ENCODE results near the gene ROCK2. TPM values are rescaled to one million over a fixed set of nuclear protein-coding genes. Genes with fewer than 3 reads are reported as not detected.

The ROCK2 gene
- total and polyA plus RNA-seq, 2 donors (not counting 1 experiment from before 2014, with no cell fraction given), result 2.3 to 30.2 TPM

- H3K27ac ChIP-seq (ENCODE audit: low read length in 2 of 2), result no peak overlapping the region
- no peak for ATAC-seq (ENCODE audit: low read depth)
- peaks cover 0 to 6% (median 0%) of the 10 kb centered on the region in 3 donors for H3K9me3 ChIP-seq (ENCODE audit: control extremely low read depth in 1 of 3, control insufficient read depth in 2 of 3, insufficient read depth in 1 of 3, low read length in 2 of 3)
- no peaks in the 10 kb centered on the region for H3K27me3 ChIP-seq (replicated peaks in 1 of 4; ENCODE audit: control extremely low read depth in 1 of 4, control insufficient read depth in 3 of 4, insufficient read depth in 4 of 4, low read length in 3 of 4)
- H3K9ac ChIP-seq (ENCODE audit: low read length), result no peak overlapping the region
- no peak overlapping the region for H3K27ac Mint-ChIP-seq
- peaks cover 5% of the 10 kb centered on the region for H3K4me1 Mint-ChIP-seq
- H3K27me3 Mint-ChIP-seq, result peaks cover 21% of the 10 kb centered on the region
- intact Hi-C loops (cut with micrococcal nuclease), result no loop called here
- TF ChIP-seq, protein P1, sequence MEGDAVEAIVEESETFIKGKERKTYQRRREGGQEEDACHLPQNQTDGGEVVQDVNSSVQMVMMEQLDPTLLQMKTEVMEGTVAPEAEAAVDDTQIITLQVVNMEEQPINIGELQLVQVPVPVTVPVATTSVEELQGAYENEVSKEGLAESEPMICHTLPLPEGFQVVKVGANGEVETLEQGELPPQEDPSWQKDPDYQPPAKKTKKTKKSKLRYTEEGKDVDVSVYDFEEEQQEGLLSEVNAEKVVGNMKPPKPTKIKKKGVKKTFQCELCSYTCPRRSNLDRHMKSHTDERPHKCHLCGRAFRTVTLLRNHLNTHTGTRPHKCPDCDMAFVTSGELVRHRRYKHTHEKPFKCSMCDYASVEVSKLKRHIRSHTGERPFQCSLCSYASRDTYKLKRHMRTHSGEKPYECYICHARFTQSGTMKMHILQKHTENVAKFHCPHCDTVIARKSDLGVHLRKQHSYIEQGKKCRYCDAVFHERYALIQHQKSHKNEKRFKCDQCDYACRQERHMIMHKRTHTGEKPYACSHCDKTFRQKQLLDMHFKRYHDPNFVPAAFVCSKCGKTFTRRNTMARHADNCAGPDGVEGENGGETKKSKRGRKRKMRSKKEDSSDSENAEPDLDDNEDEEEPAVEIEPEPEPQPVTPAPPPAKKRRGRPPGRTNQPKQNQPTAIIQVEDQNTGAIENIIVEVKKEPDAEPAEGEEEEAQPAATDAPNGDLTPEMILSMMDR (IDR thresholded peaks at IDR 0.05), result no peak
- TF ChIP-seq EZH2 (IDR thresholded peaks at IDR 0.05; ENCODE audit: borderline replicate concordance, insufficient read depth, low read depth, low read length, poor library complexity, severe bottlenecking), result no peak
- no peaks in the 10 kb centered on the region for H3K36me3 ChIP-seq (replicated peaks in 1 of 2; ENCODE audit: control extremely low read depth in 1 of 2, control insufficient read depth in 1 of 2, extremely low read depth in 1 of 2, insufficient read depth in 2 of 2, low read length in 1 of 2)
- no peak for DNase-seq
- peaks cover 0 to 4% of the 10 kb centered on the region in 2 donors for H3K4me1 ChIP-seq (ENCODE audit: control insufficient read depth in 2 of 2, insufficient read depth in 2 of 2, low read length in 2 of 2)
- no peak overlapping the region for H3K4me2 ChIP-seq (replicated peaks; ENCODE audit: low read depth, low read length, poor library complexity, severe bottlenecking)
- CTCF ChIA-PET, result interaction anchor here (6.6 kb wide), 1 partner anchor 11 kb away, joined by 39 read pairs; a partner anchor contains a TSS
- 88% methylated on average over 3 of the region's 6 CpGs for WGBS (ENCODE audit: insufficient coverage)
- H3K79me2 ChIP-seq (ENCODE audit: control insufficient read depth, insufficient read depth, low read length), result no peaks in the 10 kb centered on the region
- H3K4me3 Mint-ChIP-seq, result no peak overlapping the region
- no peak overlapping the region for H2AFZ ChIP-seq (ENCODE audit: insufficient read depth, low read depth, low read length, poor library complexity, severe bottlenecking)
- H3K9me3 Mint-ChIP-seq (ENCODE audit: insufficient read depth), result no peaks in the 10 kb centered on the region
- POLR2A ChIA-PET, result no interaction called here
- H3K4me3 ChIP-seq (ENCODE audit: control extremely low read depth in 1 of 5, extremely low read depth in 1 of 5, insufficient read depth in 1 of 5, low read depth in 2 of 5, low read length in 4 of 5), result no peak overlapping the region
- no peaks in the 10 kb centered on the region for H4K20me1 ChIP-seq (ENCODE audit: control insufficient read depth, insufficient read depth, low read length, poor library complexity, severe bottlenecking)
Observed at GRCh38 chr2:11142987-11143386, 201.4 kb downstream of the ROCK2 start.

- H3K27me3 Mint-ChIP-seq, result peaks cover 25% of the 10 kb centered on the region
- POLR2A ChIA-PET, result interaction anchor here (0.6 to 0.7 kb wide), 2 partner anchors 54 to 604 kb away, joined by 3 to 7 read pairs; partner anchors contain the start of gene LPIN1
- 65% methylated on average over 3 of the region's 3 CpGs for WGBS (ENCODE audit: insufficient coverage)
- no peak for DNase-seq
- Histone ChIP-seq H3K4me1 (ENCODE audit: control insufficient read depth in 2 of 2, insufficient read depth in 2 of 2, low read length in 2 of 2) (peaks cover 0 to 4% of the 10 kb centered on the region in 2 donors), H3K4me3 (ENCODE audit: control extremely low read depth in 1 of 5, extremely low read depth in 1 of 5, insufficient read depth in 1 of 5, low read depth in 2 of 5, low read length in 4 of 5) (no peak overlapping the region), H3K36me3 (replicated peaks in 1 of 2; ENCODE audit: control extremely low read depth in 1 of 2, control insufficient read depth in 1 of 2, extremely low read depth in 1 of 2, insufficient read depth in 2 of 2, low read length in 1 of 2) (no peaks in the 10 kb centered on the region), H3K27me3 (replicated peaks in 1 of 4; ENCODE audit: control extremely low read depth in 1 of 4, control insufficient read depth in 3 of 4, insufficient read depth in 4 of 4, low read length in 3 of 4) (no peaks in the 10 kb centered on the region), H2AFZ (ENCODE audit: insufficient read depth, low read depth, low read length, poor library complexity, severe bottlenecking) (no peak overlapping the region), H3K4me2 (replicated peaks; ENCODE audit: low read depth, low read length, poor library complexity, severe bottlenecking) (no peak overlapping the region), H4K20me1 (ENCODE audit: control insufficient read depth, insufficient read depth, low read length, poor library complexity, severe bottlenecking) (no peaks in the 10 kb centered on the region), H3K79me2 (ENCODE audit: control insufficient read depth, insufficient read depth, low read length) (no peaks in the 10 kb centered on the region), H3K9me3 (ENCODE audit: control extremely low read depth in 1 of 3, control insufficient read depth in 2 of 3, insufficient read depth in 1 of 3, low read length in 2 of 3) (peaks cover 0 to 1% (median 0%) of the 10 kb centered on the region in 3 donors), H3K27ac (ENCODE audit: low read length in 2 of 2) (no peak overlapping the region), H3K9ac (ENCODE audit: low read length) (no peak overlapping the region)
- TF ChIP-seq, protein P1 (IDR thresholded peaks at IDR 0.05), result no peak
- no peak for TF ChIP-seq EZH2 (IDR thresholded peaks at IDR 0.05; ENCODE audit: borderline replicate concordance, insufficient read depth, low read depth, low read length, poor library complexity, severe bottlenecking)
- CTCF ChIA-PET, result interaction anchor here (6.6 kb wide), 1 partner anchor 10 kb away, joined by 39 read pairs; a partner anchor contains a TSS
- peaks cover 5% of the 10 kb centered on the region for H3K4me1 Mint-ChIP-seq
- intact Hi-C loops (cut with micrococcal nuclease), result no loop called here
- no peak overlapping the region for H3K27ac Mint-ChIP-seq
- no peak overlapping the region for H3K4me3 Mint-ChIP-seq
- no peaks in the 10 kb centered on the region for H3K9me3 Mint-ChIP-seq (ENCODE audit: insufficient read depth)
- no peak for ATAC-seq (ENCODE audit: low read depth)
Observed at GRCh38 chr2:11142330-11142729, 202.1 kb downstream of the ROCK2 start.
